Progenitor cell of endocrine pancreas (in vitro differentiated cells): ENCODE results near the gene ETV7. TPM values are rescaled to one million over a fixed set of nuclear protein-coding genes. Genes with fewer than 3 reads are reported as not detected.

ENCODE experiments used
- DNase-seq: peaks from one replicate; pipeline ENCODE4 v3.0.0; 2021; ENCODE audit warnings: low spot score; ENCODE audit not compliant: unreplicated experiment
- H3K27ac Mint-ChIP-seq: 2 replicates; pipeline ENCODE4 v1.8.0; 2021; ENCODE audit warnings: mild to moderate bottlenecking, moderate library complexity, mixed read lengths
- H3K27me3 Mint-ChIP-seq: 2 replicates; pipeline ENCODE4 v1.8.0; 2021; ENCODE audit warnings: mixed read lengths
- H3K36me3 Mint-ChIP-seq: 2 replicates; pipeline ENCODE4 v1.8.0; 2022; ENCODE audit warnings: mixed read lengths; ENCODE audit not compliant: insufficient read depth
- H3K4me1 Mint-ChIP-seq: 2 replicates; pipeline ENCODE4 v1.8.0; 2021; ENCODE audit warnings: low read depth, mixed read lengths
- H3K4me3 Mint-ChIP-seq: 2 replicates; pipeline ENCODE4 v1.8.0; 2021; ENCODE audit warnings: low read depth, mild to moderate bottlenecking, moderate library complexity, mixed read lengths
- H3K9me3 Mint-ChIP-seq: 2 replicates; pipeline ENCODE4 v1.8.0; 2021; ENCODE audit warnings: low read depth, mixed read lengths
- total RNA-seq: library from RNA; stranded (reverse); gene quantifications from 2 replicates; pipeline ENCODE4 v1.2.1, GENCODE V29; 2021
- TF ChIP-seq, protein P1 (sequence below): fragments of 200-600 bp; sonication (generic); IDR thresholded peaks from one replicate; pipeline ENCODE4 v1.5.0; 2021; ENCODE audit warnings: antibody characterized with exemption, mild to moderate bottlenecking; ENCODE audit not compliant: unreplicated experiment

The ETV7 gene
- total RNA-seq, 1 donor from 2014 or later: not detected

GRCh38 chr6:36378243-36378920, 9.1 kb downstream of the ETV7 start:
- TF ChIP-seq, protein P1, sequence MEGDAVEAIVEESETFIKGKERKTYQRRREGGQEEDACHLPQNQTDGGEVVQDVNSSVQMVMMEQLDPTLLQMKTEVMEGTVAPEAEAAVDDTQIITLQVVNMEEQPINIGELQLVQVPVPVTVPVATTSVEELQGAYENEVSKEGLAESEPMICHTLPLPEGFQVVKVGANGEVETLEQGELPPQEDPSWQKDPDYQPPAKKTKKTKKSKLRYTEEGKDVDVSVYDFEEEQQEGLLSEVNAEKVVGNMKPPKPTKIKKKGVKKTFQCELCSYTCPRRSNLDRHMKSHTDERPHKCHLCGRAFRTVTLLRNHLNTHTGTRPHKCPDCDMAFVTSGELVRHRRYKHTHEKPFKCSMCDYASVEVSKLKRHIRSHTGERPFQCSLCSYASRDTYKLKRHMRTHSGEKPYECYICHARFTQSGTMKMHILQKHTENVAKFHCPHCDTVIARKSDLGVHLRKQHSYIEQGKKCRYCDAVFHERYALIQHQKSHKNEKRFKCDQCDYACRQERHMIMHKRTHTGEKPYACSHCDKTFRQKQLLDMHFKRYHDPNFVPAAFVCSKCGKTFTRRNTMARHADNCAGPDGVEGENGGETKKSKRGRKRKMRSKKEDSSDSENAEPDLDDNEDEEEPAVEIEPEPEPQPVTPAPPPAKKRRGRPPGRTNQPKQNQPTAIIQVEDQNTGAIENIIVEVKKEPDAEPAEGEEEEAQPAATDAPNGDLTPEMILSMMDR: no peak
- no peaks in the 10 kb centered on the region for H3K36me3 Mint-ChIP-seq
- H3K27ac Mint-ChIP-seq: no peak overlapping the region
- no peaks in the 10 kb centered on the region for H3K9me3 Mint-ChIP-seq
- H3K4me1 Mint-ChIP-seq: no peaks in the 10 kb centered on the region
- no peak for DNase-seq
- H3K27me3 Mint-ChIP-seq: peaks cover 24% of the 10 kb centered on the region
- no peak overlapping the region for H3K4me3 Mint-ChIP-seq

DNA sequence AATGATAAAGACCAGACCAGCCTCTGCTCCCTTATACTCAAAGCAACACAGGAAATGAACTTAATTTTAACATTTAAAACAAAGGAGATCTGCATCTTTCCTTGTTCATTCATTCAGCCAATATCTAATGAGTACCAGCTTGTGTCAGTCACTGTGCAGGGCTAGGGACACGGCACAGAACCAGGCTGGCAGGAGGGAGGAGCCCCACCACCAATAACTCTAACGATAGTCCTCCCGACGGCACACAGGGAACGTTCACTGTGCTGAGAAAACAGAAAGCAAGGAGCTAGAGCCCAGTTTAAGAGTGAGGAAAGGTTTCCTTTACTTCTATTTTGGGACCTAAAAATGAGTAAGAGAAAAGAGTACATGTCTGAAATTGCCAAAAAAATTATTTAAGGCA, 9.9 kb downstream of the ETV7 start:
- no peaks in the 10 kb centered on the region for H3K4me1 Mint-ChIP-seq
- H3K4me3 Mint-ChIP-seq: no peak overlapping the region
- no peak for DNase-seq
- no peaks in the 10 kb centered on the region for H3K9me3 Mint-ChIP-seq
- H3K36me3 Mint-ChIP-seq: no peaks in the 10 kb centered on the region
- H3K27me3 Mint-ChIP-seq: peaks cover 22% of the 10 kb centered on the region
- no peak overlapping the region for H3K27ac Mint-ChIP-seq
- TF ChIP-seq, protein P1: no peak

DNA sequence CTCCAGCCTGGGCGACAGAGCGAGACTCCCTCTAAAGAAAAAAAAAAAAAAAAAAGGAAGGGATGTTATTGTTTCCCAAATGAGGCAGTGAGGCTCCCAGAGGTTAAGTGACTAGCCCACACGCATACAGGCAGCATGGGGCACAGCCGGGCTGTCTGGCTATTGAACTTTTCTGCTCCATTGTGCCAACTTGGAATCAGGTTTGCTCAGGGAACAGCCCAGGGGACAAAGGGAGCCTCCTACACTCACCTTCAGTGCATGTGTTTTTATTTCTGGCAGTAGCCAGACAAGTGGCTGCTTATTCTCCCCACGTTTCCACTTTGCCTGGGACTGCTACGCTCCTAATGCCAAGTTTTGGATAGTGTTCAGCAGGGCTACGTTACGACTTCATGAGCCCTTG, 10.7 kb downstream of the ETV7 start:
- Mint-ChIP-seq H3K36me3 (no peaks in the 10 kb centered on the region), H3K27ac (no peak overlapping the region), H3K9me3 (no peaks in the 10 kb centered on the region), H3K4me1 (no peaks in the 10 kb centered on the region), H3K27me3 (peaks cover 28% of the 10 kb centered on the region), H3K4me3 (no peak overlapping the region)
- DNase-seq: no peak
- TF ChIP-seq, protein P1: no peak

- peaks cover 28% of the 10 kb centered on the region for H3K27me3 Mint-ChIP-seq
- H3K4me1 Mint-ChIP-seq: no peaks in the 10 kb centered on the region
- H3K9me3 Mint-ChIP-seq: no peaks in the 10 kb centered on the region
- H3K4me3 Mint-ChIP-seq: no peak overlapping the region
- H3K36me3 Mint-ChIP-seq: no peaks in the 10 kb centered on the region
- TF ChIP-seq, protein P1: no peak
- no peak overlapping the region for H3K27ac Mint-ChIP-seq
- no peak for DNase-seq
Measured at GRCh38 chr6:36376183-36376582, 11.3 kb downstream of the ETV7 start.

DNA sequence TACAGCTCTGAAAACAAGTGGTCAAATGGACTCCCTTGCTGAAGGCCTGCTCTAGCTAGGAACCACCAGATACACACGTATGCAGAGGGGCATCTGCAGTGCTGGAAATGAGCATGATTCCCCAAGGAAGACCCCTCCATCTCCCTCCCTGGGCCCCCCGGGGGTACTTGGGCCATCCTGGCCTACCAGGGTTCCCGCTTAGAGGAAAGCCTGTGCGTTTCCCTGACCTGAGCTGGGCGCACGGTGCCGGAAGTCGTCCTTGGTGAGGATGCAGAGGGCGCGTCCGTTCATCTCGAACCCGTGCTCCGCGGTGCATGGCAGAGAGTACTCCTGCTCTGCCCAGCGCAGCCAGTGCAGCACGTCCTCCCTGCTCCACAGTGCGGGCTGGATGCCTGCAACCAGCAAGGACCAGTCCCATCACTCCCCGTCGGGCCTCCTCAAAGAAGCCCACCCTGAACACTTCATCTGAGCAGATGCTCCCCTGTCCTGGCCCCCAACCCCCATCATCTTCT, 11.8 kb downstream of the ETV7 start:
- TF ChIP-seq, protein P1: no peak
- no peak overlapping the region for H3K4me3 Mint-ChIP-seq
- H3K9me3 Mint-ChIP-seq: no peaks in the 10 kb centered on the region
- H3K27ac Mint-ChIP-seq: no peak overlapping the region
- peaks cover 28% of the 10 kb centered on the region for H3K27me3 Mint-ChIP-seq
- H3K4me1 Mint-ChIP-seq: no peaks in the 10 kb centered on the region
- no peak for DNase-seq
- H3K36me3 Mint-ChIP-seq: no peaks in the 10 kb centered on the region
